Endothelial cell (in vitro differentiated cells): Measurements from ENCODE around the gene CD52. TPM values are rescaled to one million over a fixed set of nuclear protein-coding genes. Genes with fewer than 3 reads are reported as not detected.
A peak's percentile ranks its signal among the peaks of the same experiment; 100 is the strongest.

Experiments used
- DNase-seq: peaks from one replicate; pipeline ENCODE4 v3.0.0; 2021; ENCODE audit warnings: low spot score
- H3K27ac Mint-ChIP-seq: one replicate; pipeline ENCODE4 v1.8.0; 2021; ENCODE audit warnings: mixed read lengths, inconsistent platforms; ENCODE audit not compliant: unreplicated experiment
- H3K27me3 Mint-ChIP-seq: one replicate; pipeline ENCODE4 v1.8.0; 2021; ENCODE audit warnings: mild to moderate bottlenecking, moderate library complexity, mixed read lengths, inconsistent platforms; ENCODE audit not compliant: unreplicated experiment
- H3K36me3 Mint-ChIP-seq: one replicate; pipeline ENCODE4 v1.8.0; 2021; ENCODE audit warnings: mild to moderate bottlenecking, low read depth, mixed read lengths, inconsistent platforms; ENCODE audit not compliant: unreplicated experiment
- H3K4me1 Mint-ChIP-seq: one replicate; pipeline ENCODE4 v1.8.0; 2021; ENCODE audit warnings: mild to moderate bottlenecking, mixed read lengths, inconsistent platforms; ENCODE audit not compliant: unreplicated experiment
- H3K4me3 Mint-ChIP-seq: one replicate; pipeline ENCODE4 v1.8.0; 2021; ENCODE audit warnings: mild to moderate bottlenecking, mixed read lengths, inconsistent platforms; ENCODE audit not compliant: unreplicated experiment
- H3K9me3 Mint-ChIP-seq: one replicate; pipeline ENCODE4 v1.8.0; 2021; ENCODE audit warnings: mixed read lengths, inconsistent platforms; ENCODE audit not compliant: unreplicated experiment
- total RNA-seq: library from RNA; stranded (reverse); fragmentation: NEBNext Ultra II Directional; extraction: Animal tissue kit (Norgen Biotek cat#: 25700); gene quantifications from one replicate; pipeline ENCODE4 v1.2.1, GENCODE V29; 2021; ENCODE audit not compliant: unreplicated experiment
- TF ChIP-seq, protein P1 (sequence below): fragments of 200-600 bp; sonication (generic); IDR thresholded peaks from one replicate; pipeline ENCODE4 v1.5.0; 2021; ENCODE audit warnings: antibody characterized with exemption; ENCODE audit not compliant: unreplicated experiment

CD52 gene
- total RNA-seq, 1 donor from 2014 or later, result 21.8 TPM

DNA sequence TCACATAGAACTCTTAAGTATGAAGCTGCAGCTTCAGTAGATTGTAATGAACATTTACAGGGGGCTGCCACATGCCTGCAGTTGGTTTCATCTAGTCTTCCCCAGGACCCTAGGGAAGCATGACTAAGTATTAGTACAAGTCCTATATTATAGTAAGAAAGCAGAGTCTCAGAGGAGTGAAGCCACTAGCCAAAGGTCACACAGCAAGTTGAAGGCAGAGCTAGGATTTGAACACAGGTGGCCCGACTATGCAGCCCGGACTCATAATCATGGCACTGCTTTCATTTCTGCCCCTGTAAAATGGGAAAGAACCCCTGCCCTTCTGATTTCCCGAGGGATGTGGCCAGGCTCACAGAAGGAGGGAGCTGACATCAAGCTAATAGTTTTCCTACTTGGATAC, 44.6 kb downstream of the CD52 start:
- DNase-seq, result no peak
- TF ChIP-seq, protein P1, sequence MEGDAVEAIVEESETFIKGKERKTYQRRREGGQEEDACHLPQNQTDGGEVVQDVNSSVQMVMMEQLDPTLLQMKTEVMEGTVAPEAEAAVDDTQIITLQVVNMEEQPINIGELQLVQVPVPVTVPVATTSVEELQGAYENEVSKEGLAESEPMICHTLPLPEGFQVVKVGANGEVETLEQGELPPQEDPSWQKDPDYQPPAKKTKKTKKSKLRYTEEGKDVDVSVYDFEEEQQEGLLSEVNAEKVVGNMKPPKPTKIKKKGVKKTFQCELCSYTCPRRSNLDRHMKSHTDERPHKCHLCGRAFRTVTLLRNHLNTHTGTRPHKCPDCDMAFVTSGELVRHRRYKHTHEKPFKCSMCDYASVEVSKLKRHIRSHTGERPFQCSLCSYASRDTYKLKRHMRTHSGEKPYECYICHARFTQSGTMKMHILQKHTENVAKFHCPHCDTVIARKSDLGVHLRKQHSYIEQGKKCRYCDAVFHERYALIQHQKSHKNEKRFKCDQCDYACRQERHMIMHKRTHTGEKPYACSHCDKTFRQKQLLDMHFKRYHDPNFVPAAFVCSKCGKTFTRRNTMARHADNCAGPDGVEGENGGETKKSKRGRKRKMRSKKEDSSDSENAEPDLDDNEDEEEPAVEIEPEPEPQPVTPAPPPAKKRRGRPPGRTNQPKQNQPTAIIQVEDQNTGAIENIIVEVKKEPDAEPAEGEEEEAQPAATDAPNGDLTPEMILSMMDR, result no peak
- Mint-ChIP-seq H3K4me1 (peaks cover 2% of the 10 kb centered on the region), H3K36me3 (no peaks in the 10 kb centered on the region), H3K27ac (no peak overlapping the region), H3K9me3 (no peaks in the 10 kb centered on the region), H3K27me3 (peaks cover 14% of the 10 kb centered on the region), H3K4me3 (no peak overlapping the region)

DNA sequence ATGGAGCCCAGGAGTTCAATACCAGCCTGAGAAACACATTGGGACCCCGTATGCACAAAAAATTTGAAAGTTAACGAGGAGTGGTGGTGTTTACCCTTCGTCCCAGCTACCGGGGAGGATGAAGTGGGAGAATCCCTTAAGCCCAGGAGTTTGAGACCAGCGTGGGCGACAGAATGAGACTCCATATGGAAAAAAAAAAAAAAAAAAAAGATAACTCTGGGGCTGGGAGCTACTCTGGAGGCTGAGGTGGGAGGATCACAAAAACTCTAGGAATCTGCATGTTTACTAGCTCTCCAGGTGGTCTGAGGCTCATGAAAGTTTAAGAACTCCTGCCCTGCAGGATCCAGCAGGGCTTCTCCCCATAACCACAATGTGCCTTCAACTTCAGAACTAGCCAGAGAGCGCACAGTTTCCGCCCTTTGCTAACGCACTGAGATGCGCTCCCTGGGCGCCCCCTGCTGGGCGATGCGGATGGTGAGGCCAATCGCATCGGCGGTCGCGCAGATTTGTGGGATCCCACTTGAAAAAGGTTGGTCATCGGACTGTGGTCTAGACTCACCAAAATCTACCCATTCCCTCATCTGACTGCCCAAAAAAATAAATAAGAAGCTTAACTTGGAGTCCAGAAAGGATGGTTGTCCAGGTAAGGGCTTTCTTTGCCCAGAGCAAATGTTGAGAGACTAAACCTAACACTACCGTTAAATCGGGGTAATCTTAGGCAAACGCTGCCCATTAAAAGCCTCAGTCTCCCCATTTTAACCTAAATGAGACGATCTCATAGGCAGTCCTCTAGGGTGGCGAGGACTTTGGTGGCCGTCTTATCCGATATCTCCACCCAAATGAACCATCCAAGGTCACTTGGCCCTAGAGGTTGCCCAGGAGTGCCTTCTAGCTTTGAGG, 46.0 kb downstream of the CD52 start:
- H3K36me3 Mint-ChIP-seq, result no peaks in the 10 kb centered on the region
- TF ChIP-seq, protein P1, result peak; percentile 93
- peaks cover 2% of the 10 kb centered on the region for H3K4me1 Mint-ChIP-seq
- no peak overlapping the region for H3K27ac Mint-ChIP-seq
- peak; percentile 92 for DNase-seq
- H3K27me3 Mint-ChIP-seq, result peaks cover 14% of the 10 kb centered on the region
- H3K9me3 Mint-ChIP-seq, result no peaks in the 10 kb centered on the region
- no peak overlapping the region for H3K4me3 Mint-ChIP-seq

DNA sequence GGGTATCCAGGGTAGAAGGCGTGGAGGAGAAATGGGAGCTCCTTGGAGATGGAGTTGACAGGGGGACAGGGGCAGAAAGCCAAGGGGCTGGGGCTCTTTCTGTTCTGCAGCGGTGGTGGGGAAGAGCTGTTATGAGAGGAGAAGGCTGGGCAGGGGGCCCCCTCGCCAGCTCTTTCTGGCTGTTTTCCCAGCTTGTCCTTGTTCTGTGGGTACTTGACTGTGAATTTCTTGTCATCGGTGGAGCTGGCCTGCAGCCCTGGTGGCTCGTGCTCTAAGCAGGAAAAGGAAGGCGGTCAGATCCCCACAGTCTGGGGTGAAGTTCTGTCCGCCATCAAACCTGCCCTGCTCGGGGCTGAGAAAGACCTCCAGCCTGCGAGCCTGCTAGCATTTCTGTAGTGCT, 47.2 kb downstream of the CD52 start:
- Mint-ChIP-seq H3K4me3 (no peak overlapping the region), H3K27ac (no peak overlapping the region), H3K27me3 (peaks cover 11% of the 10 kb centered on the region), H3K4me1 (peaks cover 2% of the 10 kb centered on the region), H3K36me3 (no peaks in the 10 kb centered on the region), H3K9me3 (no peaks in the 10 kb centered on the region)
- no peak for DNase-seq
- TF ChIP-seq, protein P1, result no peak

DNA sequence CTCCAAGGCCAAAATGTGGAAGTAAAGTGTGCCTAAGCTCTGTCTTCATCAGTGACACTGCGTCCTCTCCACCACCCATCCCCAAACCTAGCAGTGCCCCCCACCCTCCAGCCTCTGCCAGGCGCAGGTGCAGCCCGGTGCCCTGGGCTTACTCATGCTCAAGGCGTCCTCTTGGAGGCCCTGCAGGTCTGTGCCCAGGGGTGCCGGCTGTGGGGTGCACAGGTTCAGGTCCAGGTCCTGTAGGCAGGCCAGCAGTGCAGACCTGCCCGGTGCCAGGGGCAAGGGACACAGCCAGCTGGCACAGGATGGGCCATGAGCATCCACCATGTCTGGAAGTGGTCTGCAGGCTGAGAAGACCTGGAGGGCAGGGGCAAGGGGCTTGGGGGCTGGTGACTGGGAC, 49.7 kb downstream of the CD52 start:
- Mint-ChIP-seq H3K4me1 (peaks cover 3% of the 10 kb centered on the region), H3K36me3 (peaks cover 5% of the 10 kb centered on the region), H3K27ac (no peak overlapping the region), H3K9me3 (no peaks in the 10 kb centered on the region), H3K4me3 (no peak overlapping the region), H3K27me3 (peaks cover 12% of the 10 kb centered on the region)
- DNase-seq, result no peak
- TF ChIP-seq, protein P1, result no peak

DNA sequence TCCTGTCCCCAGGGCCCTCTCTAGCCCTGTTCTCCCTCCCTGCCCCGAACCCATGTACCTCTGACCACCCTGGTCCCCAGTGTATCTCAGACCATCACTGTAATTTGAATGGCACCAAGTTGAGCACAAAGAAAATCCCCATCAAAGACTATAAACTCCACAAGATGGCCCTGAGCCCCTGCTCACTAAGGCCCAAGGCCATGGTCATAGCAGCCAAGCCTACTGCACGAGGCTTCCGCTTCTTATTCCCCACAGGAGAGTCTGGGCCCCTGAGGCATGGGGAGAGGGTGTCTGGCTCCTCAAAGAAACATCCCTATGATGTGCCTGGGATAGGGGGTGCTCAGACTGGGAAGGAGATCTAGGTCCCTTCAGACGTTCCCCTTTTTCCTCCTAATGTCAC, 50.2 kb downstream of the CD52 start:
- H3K4me3 Mint-ChIP-seq, result no peak overlapping the region
- H3K36me3 Mint-ChIP-seq, result peaks cover 5% of the 10 kb centered on the region
- DNase-seq, result no peak
- peaks cover 11% of the 10 kb centered on the region for H3K27me3 Mint-ChIP-seq
- TF ChIP-seq, protein P1, result no peak
- H3K4me1 Mint-ChIP-seq, result peaks cover 3% of the 10 kb centered on the region
- no peaks in the 10 kb centered on the region for H3K9me3 Mint-ChIP-seq
- no peak overlapping the region for H3K27ac Mint-ChIP-seq
